IMR-90 (cell line): ENCODE measurements around the gene ZBTB26. TPM values are rescaled to one million over a fixed set of nuclear protein-coding genes. Genes with fewer than 3 reads are reported as not detected.

Source experiments
- ATAC-seq: fragments of 200-7000 bp; cut with Tn5 transposase; 2 replicates; pipeline ENCODE4 v1.9.1; 2020; ENCODE audit warnings: low read depth, mild to moderate bottlenecking, moderate library complexity
- BruUV-seq: library from RNA; stranded (reverse); fragments of 400-500 nt; replicated peaks from 2 replicates; lab custom pipeline; 2021; lab: Mats Ljungman, UMichigan
- CTCF ChIA-PET: fragments of 300-600 bp; formaldehyde crosslinking; extraction: SDS; loops from one replicate; lab custom pipeline; 2021; ENCODE audit warnings: antibody characterized with exemption; lab: Yijun Ruan, JAX
- POLR2A ChIA-PET: fragments of 300-600 bp; sonication (Branson Sonifier 250); formaldehyde crosslinking; loops from one replicate; lab custom pipeline; 2022; ENCODE audit warnings: antibody characterized with exemption; ENCODE audit not compliant: unreplicated experiment; lab: Charles Lee
- DNase-seq: peaks from one replicate; pipeline ENCODE4 v3.0.0; 2013
- H2AFZ ChIP-seq: replicated peaks from 2 replicates; pipeline ENCODE3; 2013; ENCODE audit warnings: low read length, mild to moderate bottlenecking; ENCODE audit not compliant: poor library complexity
- H2AK5ac ChIP-seq: 2 replicates; pipeline ENCODE4 v1.6.1; 2013; ENCODE audit warnings: low read depth, low read length, inconsistent platforms
- H2AK9ac ChIP-seq: replicated peaks from 2 replicates; pipeline ENCODE3; 2013; ENCODE audit warnings: mild to moderate bottlenecking, low read depth, low read length, moderate library complexity; ENCODE audit not compliant: poor library complexity
- H2BK120ac ChIP-seq: 2 replicates; pipeline ENCODE4 v1.6.1; 2013; ENCODE audit warnings: low read depth, low read length, inconsistent platforms
- H2BK15ac ChIP-seq: 3 replicates; pipeline ENCODE4 v1.6.1; 2013; ENCODE audit warnings: low read depth, low read length, inconsistent platforms
- H2BK20ac ChIP-seq: 2 replicates; pipeline ENCODE4 v1.6.1; 2013; ENCODE audit warnings: low read depth, mild to moderate bottlenecking, inconsistent platforms, low read length, moderate library complexity
- H2BK5ac ChIP-seq: 2 replicates; pipeline ENCODE4 v1.6.1; 2013; ENCODE audit warnings: mild to moderate bottlenecking, low read depth, low read length, inconsistent platforms; ENCODE audit not compliant: poor library complexity, severe bottlenecking
- H3K14ac ChIP-seq: replicated peaks from 2 replicates; pipeline ENCODE4 v1.6.1; 2013; ENCODE audit warnings: low read depth, low read length, inconsistent platforms
- H3K18ac ChIP-seq: 2 replicates; pipeline ENCODE4 v1.6.1; 2013; ENCODE audit warnings: low read depth, low read length, control low read depth
- H3K23ac ChIP-seq: 2 replicates; pipeline ENCODE4 v1.6.1; 2013; ENCODE audit warnings: low read depth, low read length, inconsistent platforms
- H3K27ac ChIP-seq: 2 replicates; pipeline ENCODE4 v1.5.1; 2013; ENCODE audit warnings: mild to moderate bottlenecking, control low read depth, low read length; ENCODE audit not compliant: insufficient read depth
- H3K27me3 ChIP-seq: 2 replicates; pipeline ENCODE4 v1.6.1; 2013; ENCODE audit warnings: low read length; ENCODE audit not compliant: control insufficient read depth, insufficient read depth
- H3K36me3 ChIP-seq: 2 replicates; pipeline ENCODE4 v1.6.1; 2013; ENCODE audit warnings: low read length, mixed read lengths; ENCODE audit not compliant: control insufficient read depth, insufficient read depth
- H3K4ac ChIP-seq: 2 replicates; pipeline ENCODE4 v1.6.1; 2013; ENCODE audit warnings: low read depth, low read length, inconsistent platforms
- H3K4me1 ChIP-seq: 2 replicates; pipeline ENCODE4 v1.6.1; 2013; ENCODE audit warnings: low read length, mixed read lengths; ENCODE audit not compliant: control insufficient read depth, insufficient read depth
- H3K4me2 ChIP-seq: 2 replicates; pipeline ENCODE4 v1.6.1; 2013; ENCODE audit warnings: low read depth, mild to moderate bottlenecking, control low read depth, low read length, moderate library complexity
- H3K4me3 ChIP-seq: 2 replicates; pipeline ENCODE4 v1.5.1; 2013; ENCODE audit warnings: low read depth, mild to moderate bottlenecking, control low read depth, low read length, moderate library complexity; ENCODE audit not compliant: insufficient read depth
- H3K56ac ChIP-seq: 2 replicates; pipeline ENCODE4 v1.6.1; 2013; ENCODE audit warnings: low read length, inconsistent platforms; ENCODE audit not compliant: insufficient read depth; ENCODE audit errors: extremely low read depth
- H3K79me1 ChIP-seq, 2 experiments: 2 replicates each; pipeline ENCODE4 v1.6.1; 2013; ENCODE audit warnings: low read length in 2 of 2, inconsistent platforms in 1 of 2, low read depth in 1 of 2
- H3K9ac ChIP-seq: 2 replicates; pipeline ENCODE4 v1.6.1; 2013; ENCODE audit warnings: low read depth, low read length, control low read depth
- H3K9me1 ChIP-seq: 2 replicates; pipeline ENCODE4 v1.6.1; 2013; ENCODE audit warnings: low read length, inconsistent platforms; ENCODE audit not compliant: insufficient read depth
- H3K9me3 ChIP-seq: 2 replicates; pipeline ENCODE4 v1.6.1; 2013; ENCODE audit warnings: low read length; ENCODE audit not compliant: control insufficient read depth, insufficient read depth
- H4K20me1 ChIP-seq: 2 replicates; pipeline ENCODE4 v1.6.1; 2013; ENCODE audit warnings: low read length, inconsistent platforms; ENCODE audit not compliant: insufficient read depth
- H4K5ac ChIP-seq: 2 replicates; pipeline ENCODE4 v1.6.1; 2013; ENCODE audit warnings: mild to moderate bottlenecking, low read depth, low read length, control low read depth
- H4K8ac ChIP-seq, 2 experiments: 2 replicates each; pipeline ENCODE4 v1.6.1; 2013; ENCODE audit warnings: low read depth in 2 of 2, low read length in 2 of 2, control low read depth in 1 of 2, inconsistent platforms in 1 of 2
- H4K91ac ChIP-seq: 2 replicates; pipeline ENCODE4 v1.6.1; 2013; ENCODE audit warnings: low read depth, low read length, inconsistent platforms; ENCODE audit not compliant: insufficient read depth
- BHLHE40 ChIP-seq: fragments of 150-350 bp; IDR thresholded peaks from 2 replicates; pipeline ENCODE4 v1.6.1; 2016; ENCODE audit warnings: mild to moderate bottlenecking, low read depth, low read length
- CEBPB ChIP-seq: IDR thresholded peaks from 2 replicates; pipeline ENCODE4 v1.6.1; 2012; ENCODE audit warnings: low read depth, low read length, improper control_type of control experiment
- CHD1 ChIP-seq: IDR thresholded peaks from 2 replicates; pipeline ENCODE4 v1.6.1; 2012; ENCODE audit warnings: low read depth, low read length, improper control_type of control experiment
- FOS ChIP-seq: fragments of 150-350 bp; IDR thresholded peaks from 2 replicates; pipeline ENCODE4 v1.6.1; 2016; ENCODE audit warnings: low read depth, low read length
- MAZ ChIP-seq: IDR thresholded peaks from 2 replicates; pipeline ENCODE4 v1.6.1; 2012; ENCODE audit warnings: low read depth, mild to moderate bottlenecking, low read length, improper control_type of control experiment, moderate library complexity, borderline replicate concordance
- MXI1 ChIP-seq: IDR thresholded peaks from 2 replicates; pipeline ENCODE4 v1.6.1; 2012; ENCODE audit warnings: low read depth, mild to moderate bottlenecking, low read length, moderate library complexity, borderline replicate concordance
- POLR2A ChIP-seq: IDR thresholded peaks from 2 replicates; pipeline ENCODE4 v1.6.1; 2012; ENCODE audit warnings: mild to moderate bottlenecking, low read depth, low read length
- RAD21 ChIP-seq: IDR thresholded peaks from 2 replicates; pipeline ENCODE4 v1.6.1; 2012; ENCODE audit warnings: low read length, improper control_type of control experiment
- RFX5 ChIP-seq: IDR thresholded peaks from 2 replicates; pipeline ENCODE4 v1.8.0; 2012; ENCODE audit warnings: low read depth, mild to moderate bottlenecking, low read length, moderate library complexity
- SMC3 ChIP-seq: fragments of 150-350 bp; IDR thresholded peaks from 2 replicates; pipeline ENCODE4 v1.6.1; 2016; ENCODE audit warnings: low read depth, mild to moderate bottlenecking, antibody characterized with exemption, low read length, moderate library complexity
- WGBS, 2 experiments: methylation state at CpG; one replicate each; pipeline versions ENCODE4 v1.1.5 to v1.1.7; 2013; ENCODE audit warnings: missing lambda C conversion rate in 2 of 2; ENCODE audit not compliant: insufficient read length in 1 of 2; ENCODE audit errors: extremely low coverage in 2 of 2; 5-methylcytosine and 5-hydroxymethylcytosine counted together
- dilution Hi-C: fragments of 300-500 bp; cut with HindIII; formaldehyde crosslinking; loops from one replicate; pipeline ENCODE4 v1.14.3; 2018; ENCODE audit warnings: low sequenced_read_pairs; ENCODE audit not compliant: unreplicated experiment
- in situ Hi-C: fragments of 300-500 bp; cut with MboI; formaldehyde crosslinking; loops from 3 replicates; pipeline ENCODE4 v1.14.3; 2019; ENCODE audit warnings: low sequenced_read_pairs, inconsistent platforms, mixed read lengths
- intact Hi-C: fragments of 100-400 bp; cut with micrococcal nuclease; formaldehyde crosslinking; loops from 2 replicates; pipeline ENCODE4 v1.10.0; 2022
- polyA plus RNA-seq, 3 experiments: library from polyadenylated mRNA; depleted of rRNA; stranded (reverse); fragments of >200 nt; gene quantifications; 2 replicates each; pipeline ENCODE4 v1.2.3, GENCODE V29; 2012; ENCODE audit warnings: low replicate concordance in 1 of 3
- total RNA-seq: library from RNA; depleted of rRNA; stranded (reverse); fragments of >200 nt; gene quantifications from 2 replicates; pipeline ENCODE4 v1.2.3, GENCODE V29; 2012
- TF ChIP-seq, protein P1 (sequence below): fragments of 150-350 bp; IDR thresholded peaks from 2 replicates; pipeline ENCODE4 v1.6.1; 2016; ENCODE audit warnings: low read depth, mild to moderate bottlenecking, low read length, moderate library complexity, borderline replicate concordance
- TF ChIP-seq, protein P2 (sequence below): fragments of 150-350 bp; IDR thresholded peaks from 2 replicates; pipeline ENCODE4 v1.6.1; 2017; ENCODE audit warnings: mild to moderate bottlenecking, antibody characterized with exemption, low read length, low read depth
- TF ChIP-seq, protein P3 (sequence below): conservative IDR thresholded peaks from 2 replicates; pipeline ENCODE4 v1.5.1; 2012; ENCODE audit warnings: mild to moderate bottlenecking, low read depth, low read length, improper control_type of control experiment

ZBTB26 gene
- total and polyA plus RNA-seq, 2 of the 4 experiments (the other 2 are of a cell fraction) = 3.1 to 6.1 TPM

DNA sequence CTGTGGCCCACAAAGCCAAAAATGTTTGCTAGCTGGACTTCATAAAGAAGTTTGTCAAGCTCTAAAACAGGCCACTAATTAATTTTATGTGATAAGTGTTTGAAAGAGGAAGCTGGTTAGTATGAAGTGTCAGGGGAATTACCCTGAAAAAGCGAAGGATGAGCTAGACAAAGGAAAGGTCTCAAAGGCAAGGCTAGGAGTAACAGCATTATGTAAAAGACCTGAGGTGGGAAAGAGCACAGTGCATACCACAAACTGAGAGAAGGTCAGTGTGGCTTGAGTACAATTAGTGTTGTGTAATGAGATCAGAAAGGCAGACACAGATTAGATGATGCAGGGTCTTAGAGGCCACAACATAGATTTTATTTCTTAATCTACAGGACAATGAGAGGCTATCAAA lies 55.8 kb downstream of the ZBTB26 start:
- Histone ChIP-seq H4K20me1 (no peaks in the 10 kb centered on the region), H3K18ac (no peak overlapping the region), H2AK9ac (no peak overlapping the region), H3K4me2 (no peak overlapping the region), H3K4me1 (no peaks in the 10 kb centered on the region), H2BK20ac (no peak overlapping the region), H4K91ac (no peak overlapping the region), H4K8ac (no peak overlapping the region), H2BK15ac (no peak overlapping the region), H3K9ac (no peak overlapping the region), H3K4ac (no peak overlapping the region), H3K23ac (no peak overlapping the region), H3K9me3 (no peaks in the 10 kb centered on the region), H2BK120ac (no peak overlapping the region), H3K79me1 (peaks cover 8 to 17% of the 10 kb centered on the region in 2 experiments; a peak in 3 of 4 replicates), H3K9me1 (no peaks in the 10 kb centered on the region), H3K27me3 (no peaks in the 10 kb centered on the region), H3K36me3 (peaks cover 51% of the 10 kb centered on the region), H4K5ac (no peak overlapping the region), H3K56ac (no peak overlapping the region), H3K4me3 (no peak overlapping the region), H2AK5ac (no peak overlapping the region), H2AFZ (no peak overlapping the region), H2BK5ac (no peak overlapping the region), H3K27ac (no peak overlapping the region), H3K14ac (no peak overlapping the region)
- intact Hi-C loops = no loop called here
- no peak for TF ChIP-seq MXI1
- TF ChIP-seq POLR2A = no peak
- no peak for TF ChIP-seq SMC3
- no peak for TF ChIP-seq CHD1
- no peak for TF ChIP-seq RFX5
- no peak for TF ChIP-seq RAD21
- TF ChIP-seq, protein P1, sequence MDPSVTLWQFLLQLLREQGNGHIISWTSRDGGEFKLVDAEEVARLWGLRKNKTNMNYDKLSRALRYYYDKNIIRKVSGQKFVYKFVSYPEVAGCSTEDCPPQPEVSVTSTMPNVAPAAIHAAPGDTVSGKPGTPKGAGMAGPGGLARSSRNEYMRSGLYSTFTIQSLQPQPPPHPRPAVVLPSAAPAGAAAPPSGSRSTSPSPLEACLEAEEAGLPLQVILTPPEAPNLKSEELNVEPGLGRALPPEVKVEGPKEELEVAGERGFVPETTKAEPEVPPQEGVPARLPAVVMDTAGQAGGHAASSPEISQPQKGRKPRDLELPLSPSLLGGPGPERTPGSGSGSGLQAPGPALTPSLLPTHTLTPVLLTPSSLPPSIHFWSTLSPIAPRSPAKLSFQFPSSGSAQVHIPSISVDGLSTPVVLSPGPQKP = no peak
- no peak for TF ChIP-seq FOS
- no peak for TF ChIP-seq MAZ
- TF ChIP-seq, protein P2, sequence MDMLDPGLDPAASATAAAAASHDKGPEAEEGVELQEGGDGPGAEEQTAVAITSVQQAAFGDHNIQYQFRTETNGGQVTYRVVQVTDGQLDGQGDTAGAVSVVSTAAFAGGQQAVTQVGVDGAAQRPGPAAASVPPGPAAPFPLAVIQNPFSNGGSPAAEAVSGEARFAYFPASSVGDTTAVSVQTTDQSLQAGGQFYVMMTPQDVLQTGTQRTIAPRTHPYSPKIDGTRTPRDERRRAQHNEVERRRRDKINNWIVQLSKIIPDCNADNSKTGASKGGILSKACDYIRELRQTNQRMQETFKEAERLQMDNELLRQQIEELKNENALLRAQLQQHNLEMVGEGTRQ = no peak
- TF ChIP-seq, protein P3, sequence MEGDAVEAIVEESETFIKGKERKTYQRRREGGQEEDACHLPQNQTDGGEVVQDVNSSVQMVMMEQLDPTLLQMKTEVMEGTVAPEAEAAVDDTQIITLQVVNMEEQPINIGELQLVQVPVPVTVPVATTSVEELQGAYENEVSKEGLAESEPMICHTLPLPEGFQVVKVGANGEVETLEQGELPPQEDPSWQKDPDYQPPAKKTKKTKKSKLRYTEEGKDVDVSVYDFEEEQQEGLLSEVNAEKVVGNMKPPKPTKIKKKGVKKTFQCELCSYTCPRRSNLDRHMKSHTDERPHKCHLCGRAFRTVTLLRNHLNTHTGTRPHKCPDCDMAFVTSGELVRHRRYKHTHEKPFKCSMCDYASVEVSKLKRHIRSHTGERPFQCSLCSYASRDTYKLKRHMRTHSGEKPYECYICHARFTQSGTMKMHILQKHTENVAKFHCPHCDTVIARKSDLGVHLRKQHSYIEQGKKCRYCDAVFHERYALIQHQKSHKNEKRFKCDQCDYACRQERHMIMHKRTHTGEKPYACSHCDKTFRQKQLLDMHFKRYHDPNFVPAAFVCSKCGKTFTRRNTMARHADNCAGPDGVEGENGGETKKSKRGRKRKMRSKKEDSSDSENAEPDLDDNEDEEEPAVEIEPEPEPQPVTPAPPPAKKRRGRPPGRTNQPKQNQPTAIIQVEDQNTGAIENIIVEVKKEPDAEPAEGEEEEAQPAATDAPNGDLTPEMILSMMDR = no peak
- TF ChIP-seq CEBPB = no peak
- TF ChIP-seq BHLHE40 = no peak
- no peak for DNase-seq
- ChIA-PET POLR2A (no interaction called here), CTCF (no interaction called here)
- dilution Hi-C loops = loop anchor here (25.0 kb wide), 1 partner anchor 112 kb away; no protein-coding TSS in a partner anchor
- ATAC-seq = no peak
- BruUV-seq = TSS peak; percentile 9
- 67% methylated on average over 1 of the region's 1 CpG; no CpG with 5 or more reads in 1 of the 2 experiments for WGBS, 2 experiments
- in situ Hi-C loops = no loop called here
